Fibroblast of pulmonary artery (primary cell): Measurements from ENCODE around the gene KCNJ2.
A peak's percentile ranks its signal among the peaks of the same experiment; 100 is the strongest.

Experiments
- DNase-seq: peaks from one replicate; pipeline ENCODE4 v3.0.0-alpha.2; 2010; ENCODE audit warnings: low read depth
- H3K4me3 ChIP-seq: replicated peaks from 2 replicates; pipeline ENCODE4 v1.5.1; 2011; ENCODE audit warnings: low read depth, mild to moderate bottlenecking, control low read depth, low read length, moderate library complexity
- TF ChIP-seq, protein P1 (sequence below): IDR thresholded peaks from 2 replicates; pipeline ENCODE4 v1.5.1; 2011; ENCODE audit warnings: mild to moderate bottlenecking, control low read depth, low read length, inconsistent platforms; ENCODE audit errors: missing control alignments

Gene KCNJ2

DNA sequence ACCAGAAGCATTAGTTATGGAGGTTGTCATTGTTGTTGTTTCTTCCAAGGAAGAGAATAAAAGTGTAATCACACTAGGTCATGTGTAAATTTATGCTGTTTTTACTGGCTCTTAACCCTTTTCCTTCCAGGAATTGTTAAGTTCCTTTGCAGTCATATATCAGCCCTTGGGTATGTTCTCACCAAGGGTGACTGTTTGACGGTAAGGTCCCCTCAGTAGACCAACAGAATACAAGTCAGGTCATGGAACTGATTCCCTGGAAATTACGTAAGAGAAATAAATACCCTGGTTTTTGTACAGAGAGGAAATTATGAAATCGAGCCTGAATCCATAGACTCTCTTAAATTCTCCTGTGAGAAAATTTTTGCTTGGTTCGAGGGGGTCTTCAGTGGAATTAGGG, 11.2 kb upstream of the KCNJ2 start:
- peak; percentile 18 for DNase-seq
- TF ChIP-seq, protein P1, sequence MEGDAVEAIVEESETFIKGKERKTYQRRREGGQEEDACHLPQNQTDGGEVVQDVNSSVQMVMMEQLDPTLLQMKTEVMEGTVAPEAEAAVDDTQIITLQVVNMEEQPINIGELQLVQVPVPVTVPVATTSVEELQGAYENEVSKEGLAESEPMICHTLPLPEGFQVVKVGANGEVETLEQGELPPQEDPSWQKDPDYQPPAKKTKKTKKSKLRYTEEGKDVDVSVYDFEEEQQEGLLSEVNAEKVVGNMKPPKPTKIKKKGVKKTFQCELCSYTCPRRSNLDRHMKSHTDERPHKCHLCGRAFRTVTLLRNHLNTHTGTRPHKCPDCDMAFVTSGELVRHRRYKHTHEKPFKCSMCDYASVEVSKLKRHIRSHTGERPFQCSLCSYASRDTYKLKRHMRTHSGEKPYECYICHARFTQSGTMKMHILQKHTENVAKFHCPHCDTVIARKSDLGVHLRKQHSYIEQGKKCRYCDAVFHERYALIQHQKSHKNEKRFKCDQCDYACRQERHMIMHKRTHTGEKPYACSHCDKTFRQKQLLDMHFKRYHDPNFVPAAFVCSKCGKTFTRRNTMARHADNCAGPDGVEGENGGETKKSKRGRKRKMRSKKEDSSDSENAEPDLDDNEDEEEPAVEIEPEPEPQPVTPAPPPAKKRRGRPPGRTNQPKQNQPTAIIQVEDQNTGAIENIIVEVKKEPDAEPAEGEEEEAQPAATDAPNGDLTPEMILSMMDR, result no peak
- no peak overlapping the region for H3K4me3 ChIP-seq

- TF ChIP-seq, protein P1, result no peak
- DNase-seq, result no peak
- no peak overlapping the region for H3K4me3 ChIP-seq
Measured at GRCh38 chr17:70158591-70158990, 10.7 kb upstream of the KCNJ2 start.

DNA sequence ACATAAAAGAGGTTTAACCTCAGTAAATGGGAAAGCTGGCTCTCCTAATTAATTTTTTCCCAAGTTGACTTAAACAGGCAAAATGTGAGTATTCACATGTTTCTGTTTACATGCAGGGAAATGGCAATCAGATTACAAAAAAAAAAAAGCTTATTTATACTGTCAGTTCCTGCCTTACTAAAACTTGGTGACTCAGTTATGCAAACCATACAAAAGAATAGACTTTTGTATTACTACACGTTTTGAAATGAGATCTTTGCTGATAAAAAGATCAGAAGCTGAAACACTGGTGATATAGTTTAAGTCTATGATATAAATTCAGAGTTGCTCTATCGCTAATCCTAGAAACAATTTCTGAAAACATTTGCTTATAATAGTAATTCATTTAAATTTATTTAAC, 9.4 kb upstream of the KCNJ2 start:
- H3K4me3 ChIP-seq, result no peak overlapping the region
- TF ChIP-seq, protein P1, result no peak
- no peak for DNase-seq

- no peak overlapping the region for H3K4me3 ChIP-seq
- TF ChIP-seq, protein P1, result no peak
- DNase-seq, result no peak
Measured at GRCh38 chr17:70161519-70161918, 7.8 kb upstream of the KCNJ2 start.

DNA sequence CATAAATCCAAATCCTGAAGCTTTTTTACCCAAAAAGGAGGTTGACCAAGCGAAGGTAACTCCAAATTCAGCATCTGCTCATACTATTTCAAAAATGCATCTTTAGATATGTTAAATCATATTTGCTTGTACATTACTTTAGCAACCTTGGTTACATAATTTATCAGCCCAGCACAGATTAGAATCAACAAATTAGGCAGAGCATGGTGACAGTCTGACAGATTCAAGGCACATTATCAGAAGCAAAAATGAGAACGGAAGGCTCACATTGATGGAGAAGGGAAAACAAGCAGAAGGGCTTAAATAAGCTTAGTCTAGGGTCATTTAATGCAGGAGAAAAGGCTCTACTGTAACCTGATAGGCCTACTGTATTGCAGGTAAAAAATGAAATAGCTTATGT, 3.9 kb upstream of the KCNJ2 start:
- no peak overlapping the region for H3K4me3 ChIP-seq
- DNase-seq, result no peak
- TF ChIP-seq, protein P1, result no peak

DNA sequence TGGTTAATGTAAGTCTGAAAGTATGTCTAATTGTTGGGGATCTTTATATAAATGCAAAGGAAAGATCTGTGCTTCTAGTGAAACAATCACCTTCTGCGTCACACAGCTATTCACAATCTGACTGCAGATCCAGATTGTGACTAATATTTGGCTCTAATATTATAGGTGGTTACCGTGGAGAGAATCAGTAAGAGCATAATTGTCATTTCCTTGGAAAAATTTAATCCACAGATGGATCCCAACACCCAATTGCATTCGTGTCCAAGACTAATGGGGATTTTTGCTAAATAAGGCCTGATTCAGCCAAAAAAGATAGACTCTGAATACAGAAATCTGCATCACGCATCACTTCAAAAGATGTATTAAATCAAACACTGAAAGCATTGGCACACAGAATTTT, 2.7 kb upstream of the KCNJ2 start:
- no peak for DNase-seq
- H3K4me3 ChIP-seq, result no peak overlapping the region
- TF ChIP-seq, protein P1, result no peak
